Panc1 (cell line): Measurements from ENCODE around the gene OR52B6. TPM values are rescaled to one million over a fixed set of nuclear protein-coding genes. Genes with fewer than 3 reads are reported as not detected.

Experiments used
- ATAC-seq: fragments of 200-7000 bp; cut with Tn5 transposase; 2 replicates; pipeline ENCODE4 v1.9.1; 2020; ENCODE audit warnings: mild to moderate bottlenecking, moderate library complexity
- BruUV-seq: library from RNA; stranded (reverse); fragments of 400-500 nt; replicated peaks from 2 replicates; lab custom pipeline; 2021; lab: Mats Ljungman, UMichigan
- CTCF ChIA-PET: fragments of 300-600 bp; sonication (Branson Sonifier 250); formaldehyde crosslinking; loops from one replicate; lab custom pipeline; 2022; ENCODE audit warnings: antibody characterized with exemption; lab: Charles Lee
- POLR2A ChIA-PET: fragments of 300-600 bp; sonication (Branson Sonifier 250); formaldehyde crosslinking; loops from one replicate; lab custom pipeline; 2022; ENCODE audit warnings: antibody characterized with exemption; lab: Charles Lee
- DNase-seq: peaks from one replicate; pipeline ENCODE4 v3.0.0-alpha.2; 2010; ENCODE audit warnings: low read depth, low spot score
- H3K27ac ChIP-seq: 2 replicates; pipeline ENCODE4 v1.5.1; 2011; ENCODE audit warnings: mild to moderate bottlenecking, low read length, inconsistent platforms
- H3K27me3 ChIP-seq: fragments of 200-500 bp; sonication (Bioruptor generic); 2 replicates; pipeline ENCODE4 v1.6.0; 2014; ENCODE audit warnings: low read length, inconsistent platforms; ENCODE audit not compliant: control insufficient read depth, insufficient read depth
- H3K36me3 ChIP-seq: fragments of 200-500 bp; sonication (Bioruptor generic); 2 replicates; pipeline ENCODE4 v1.5.1; 2014; ENCODE audit warnings: inconsistent platforms, mild to moderate bottlenecking, low read length, moderate library complexity; ENCODE audit not compliant: control insufficient read depth, insufficient read depth
- H3K4me1 ChIP-seq: 2 replicates; pipeline ENCODE4 v1.5.1; 2011; ENCODE audit warnings: inconsistent platforms, mild to moderate bottlenecking, low read length, moderate library complexity; ENCODE audit not compliant: control insufficient read depth, insufficient read depth
- H3K4me3 ChIP-seq, 2 experiments: 2 replicates each; pipeline ENCODE4 v1.5.1; 2011 to 2012; ENCODE audit warnings: low read depth in 2 of 2, low read length in 2 of 2, mild to moderate bottlenecking in 2 of 2, inconsistent platforms in 1 of 2, moderate library complexity in 1 of 2
- H3K9me3 ChIP-seq: fragments of 200-500 bp; sonication (Bioruptor generic); 2 replicates; pipeline ENCODE4 v1.5.1; 2014; ENCODE audit warnings: low read depth, mild to moderate bottlenecking, inconsistent platforms, low read length, moderate library complexity; ENCODE audit not compliant: control insufficient read depth, insufficient read depth
- POLR2AphosphoS5 ChIP-seq: IDR thresholded peaks from 2 replicates; pipeline ENCODE4 v1.6.1; 2012; ENCODE audit warnings: mild to moderate bottlenecking, low read depth, low read length, moderate library complexity
- REST ChIP-seq, 2 experiments: IDR thresholded peaks; 2 replicates each; pipeline ENCODE4 v1.6.1; 2011 to 2012; ENCODE audit warnings: low read depth in 2 of 2, control low read depth in 1 of 2, low read length in 1 of 2, mild to moderate bottlenecking in 1 of 2, moderate library complexity in 1 of 2; ENCODE audit not compliant: insufficient read depth in 1 of 2
- SIN3A ChIP-seq: IDR thresholded peaks from 2 replicates; pipeline ENCODE4 v1.6.1; 2012; ENCODE audit warnings: low read depth, mild to moderate bottlenecking, low read length, moderate library complexity, borderline replicate concordance; ENCODE audit not compliant: insufficient read depth
- TCF7L2 ChIP-seq: IDR thresholded peaks from 2 replicates; pipeline ENCODE4 v1.6.1; 2011; ENCODE audit warnings: mild to moderate bottlenecking, low read depth, low read length, inconsistent platforms
- in situ Hi-C: cut with HindIII; loops from 2 replicates; pipeline ENCODE4 v1.10.0; 2016; ENCODE audit warnings: low sequenced_read_pairs, low pct_unique_long_range_greater_than_20kb
- intact Hi-C: fragments of 100-400 bp; cut with micrococcal nuclease; formaldehyde crosslinking; loops from one replicate; pipeline ENCODE4 v1.10.0; 2022; ENCODE audit not compliant: unreplicated experiment
- total RNA-seq: library from RNA; stranded (reverse); gene quantifications from one replicate; pipeline ENCODE4 v1.2.1, GENCODE V29; 2021; ENCODE audit not compliant: unreplicated experiment
- TF ChIP-seq, protein P1 (sequence below): fragments of 450-650 bp; IDR thresholded peaks from 2 replicates; pipeline ENCODE4 v1.5.1; 2017; ENCODE audit warnings: mild to moderate bottlenecking

Gene OR52B6
- total RNA-seq, 1 experiment from 2014 or later: not detected

GRCh38 chr11:5591613-5592012, 10.9 kb downstream of the OR52B6 start:
- BruUV-seq: no TSS peak
- H3K27me3 ChIP-seq: no peaks in the 10 kb centered on the region

DNA sequence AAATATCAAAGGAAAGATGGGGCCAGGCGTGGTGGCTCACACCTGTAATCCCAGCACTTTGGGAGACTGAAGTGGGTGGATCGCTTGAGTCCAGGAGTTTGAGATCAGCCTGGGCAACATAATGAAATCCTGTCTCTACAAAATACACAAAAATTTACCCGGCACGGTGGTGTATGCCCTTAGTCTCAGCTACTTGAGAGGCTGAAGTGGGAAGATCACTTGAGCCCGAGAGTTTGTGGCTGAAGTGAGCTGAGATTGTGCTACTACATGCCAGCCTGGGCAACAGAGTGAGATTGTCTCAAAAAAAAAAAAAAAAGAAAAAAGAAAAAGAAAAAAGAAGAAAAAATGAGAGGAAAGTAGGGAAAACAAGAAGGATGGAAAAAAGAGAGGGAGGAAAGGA, 11.9 kb downstream of the OR52B6 start:
- no peaks in the 10 kb centered on the region for H3K36me3 ChIP-seq
- no peak overlapping the region for H3K4me3 ChIP-seq
- ATAC-seq: no peak
- no peak for DNase-seq
- CTCF ChIA-PET: no interaction called here
- H3K4me1 ChIP-seq: peaks cover 5% of the 10 kb centered on the region; the same call in 1 of the 2 replicates
- intact Hi-C loops (no loop called here), in situ Hi-C loops (no loop called here)
- BruUV-seq: no TSS peak
- TF ChIP-seq, protein P1, sequence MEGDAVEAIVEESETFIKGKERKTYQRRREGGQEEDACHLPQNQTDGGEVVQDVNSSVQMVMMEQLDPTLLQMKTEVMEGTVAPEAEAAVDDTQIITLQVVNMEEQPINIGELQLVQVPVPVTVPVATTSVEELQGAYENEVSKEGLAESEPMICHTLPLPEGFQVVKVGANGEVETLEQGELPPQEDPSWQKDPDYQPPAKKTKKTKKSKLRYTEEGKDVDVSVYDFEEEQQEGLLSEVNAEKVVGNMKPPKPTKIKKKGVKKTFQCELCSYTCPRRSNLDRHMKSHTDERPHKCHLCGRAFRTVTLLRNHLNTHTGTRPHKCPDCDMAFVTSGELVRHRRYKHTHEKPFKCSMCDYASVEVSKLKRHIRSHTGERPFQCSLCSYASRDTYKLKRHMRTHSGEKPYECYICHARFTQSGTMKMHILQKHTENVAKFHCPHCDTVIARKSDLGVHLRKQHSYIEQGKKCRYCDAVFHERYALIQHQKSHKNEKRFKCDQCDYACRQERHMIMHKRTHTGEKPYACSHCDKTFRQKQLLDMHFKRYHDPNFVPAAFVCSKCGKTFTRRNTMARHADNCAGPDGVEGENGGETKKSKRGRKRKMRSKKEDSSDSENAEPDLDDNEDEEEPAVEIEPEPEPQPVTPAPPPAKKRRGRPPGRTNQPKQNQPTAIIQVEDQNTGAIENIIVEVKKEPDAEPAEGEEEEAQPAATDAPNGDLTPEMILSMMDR: no peak
- TF ChIP-seq SIN3A (no peak), REST (IDR thresholded peaks at IDR 0.05; ENCODE audit: insufficient read depth in 1 of 2, low read depth in 2 of 2, low read length in 1 of 2) (no peak)
- H3K27ac ChIP-seq: no peak overlapping the region; the same call in 1 of the 2 replicates
- no peaks in the 10 kb centered on the region for H3K9me3 ChIP-seq
- H3K27me3 ChIP-seq: no peaks in the 10 kb centered on the region
- POLR2A ChIA-PET: interaction anchor here (0.7 kb wide), 1 partner anchor 196 kb away, joined by 8 read pairs; no protein-coding TSS in a partner anchor

More at GRCh38 chr11:5591613-5592012, 10.9 kb downstream of the OR52B6 start:
- ATAC-seq (no peak), DNase-seq (no peak)
- no peak overlapping the region for H3K27ac ChIP-seq
- ChIA-PET CTCF (interaction anchor here (2.2 kb wide), 1 partner anchor 8 kb away, joined by 5 read pairs; no protein-coding TSS in a partner anchor), POLR2A (interaction anchor here (0.6 kb wide), 1 partner anchor 11 kb away, joined by 4 read pairs; no protein-coding TSS in a partner anchor)
- no peaks in the 10 kb centered on the region for H3K9me3 ChIP-seq
- intact Hi-C loops (no loop called here), in situ Hi-C loops (no loop called here)
- TF ChIP-seq SIN3A (no peak), TCF7L2 (no peak), REST (IDR thresholded peaks at IDR 0.05; ENCODE audit: insufficient read depth in 1 of 2, low read depth in 2 of 2, low read length in 1 of 2) (no peak), POLR2AphosphoS5 (no peak)
- TF ChIP-seq, protein P1: no peak
- no peaks in the 10 kb centered on the region for H3K36me3 ChIP-seq
- peaks cover 5% of the 10 kb centered on the region; the same call in 1 of the 2 replicates for H3K4me1 ChIP-seq
- H3K4me3 ChIP-seq: no peak overlapping the region
